Heart right ventricle (tissue), 16 donors: Measurements from ENCODE around the gene PLA2G4E. TPM values are rescaled to one million over a fixed set of nuclear protein-coding genes. Genes with fewer than 3 reads are reported as not detected.

Experiments
- ATAC-seq, 8 donors: fragments of 200-7000 bp; cut with Tn5 transposase; one replicate each; pipeline ENCODE4 v1.9.1; 2020; ENCODE audit warnings: mild to moderate bottlenecking in 8 of 8, moderate library complexity in 8 of 8, moderate number of reproducible peaks in 1 of 8
- DNase-seq, 2 donors: peaks; one replicate each; pipeline ENCODE4 v3.0.0-alpha.2; 2020
- H3K27ac ChIP-seq, 10 donors: fragments of 200-600 bp; sonication (generic) in 2 of 10; one replicate each; pipeline versions ENCODE4 v1.5.0 to v1.8.0; 2020 to 2022; ENCODE audit warnings: mild to moderate bottlenecking in 3 of 10
- H3K27me3 ChIP-seq, 7 donors: fragments of 200-600 bp; one replicate each; pipeline ENCODE4 v1.8.0; 2021 to 2022; ENCODE audit warnings: mild to moderate bottlenecking in 2 of 7
- H3K36me3 ChIP-seq, 9 donors: fragments of 200-600 bp; sonication (generic) in 1 of 9; one replicate each; pipeline versions ENCODE4 v1.5.0 to v1.8.0; 2020 to 2022; ENCODE audit warnings: mild to moderate bottlenecking in 2 of 9
- H3K4me1 ChIP-seq, 9 donors: fragments of 200-600 bp; sonication (generic) in 1 of 9; one replicate each; pipeline versions ENCODE4 v1.5.0 to v1.8.0; 2020 to 2022; ENCODE audit warnings: mild to moderate bottlenecking in 4 of 9
- H3K4me3 ChIP-seq, 10 donors: fragments of 200-600 bp; sonication (generic) in 2 of 10; one replicate each; pipeline versions ENCODE4 v1.5.0 to v1.8.0; 2020 to 2022; ENCODE audit warnings: mild to moderate bottlenecking in 7 of 10, moderate library complexity in 2 of 10
- H3K9me3 ChIP-seq, 11 donors: fragments of 200-600 bp in 10 of 11; sonication (generic) in 2 of 11; one replicate each; pipeline versions ENCODE4 v1.5.0 to v1.8.0; 2013 to 2022; ENCODE audit warnings: mild to moderate bottlenecking in 2 of 11, control low read depth in 1 of 11, moderate library complexity in 1 of 11
- CTCF ChIP-seq, 9 donors: fragments of 200-600 bp; sonication (generic) in 2 of 9; IDR thresholded peaks; one replicate each; pipeline versions ENCODE4 v1.5.0 to v1.8.0; 2021 to 2022; ENCODE audit warnings: antibody characterized with exemption in 9 of 9, mild to moderate bottlenecking in 5 of 9, moderate library complexity in 1 of 9
- WGBS, 2 donors: extraction: QIAGEN DNeasy Blood & Tissue Kit; methylation state at CpG; one replicate each; pipeline ENCODE4 v1.1.7; 2013; ENCODE audit warnings: inconsistent platforms in 1 of 2; 5-methylcytosine and 5-hydroxymethylcytosine counted together
- intact Hi-C, 10 donors: fragments of 100-400 bp; cut with DNase I; formaldehyde crosslinking; loops; one replicate each; pipeline versions ENCODE4 v1.11.1 to v1.14.2; 2022
- polyA plus RNA-seq, 2 donors: library from polyadenylated mRNA; stranded (reverse); fragments of 200-250 nt; gene quantifications; one replicate each; pipeline ENCODE4 v1.2.3, GENCODE V29; 2013
- total RNA-seq, 10 donors: library from RNA; stranded (reverse); fragmentation: NEBNext Ultra II Directional in 3 of 10; extraction: Animal tissue kit (Norgen Biotek cat#: 25700) in 3 of 10; gene quantifications; one replicate each; pipeline versions ENCODE4 v1.2.1 to v1.2.4, GENCODE V29; 2021 to 2023
- donor health status: Arrhythmogenic right ventricular cardiomyopathy.
- donor health status: ischemic (EF 13 %, LVEDD 7.1; RV severe dilation, severe dysfunction).
- donor health status: healthy with polysubstance abuse.
- donor health status: DM: no; HTN: yes; CAD: no.
- donor health status: DM: no; HTN: no; CAD: no.
- donor health status: ischemic (EF 25% LVEDD 6.9; RV normal size, moderate dysfunction).
- donor health status: ischemic (EF 25% LVEDD 5.7; RV mildly dilated, moderate dysfunction).
- donor health status: healthy.
- donor health status: DM: yes; HTN: yes; CAD: no.
- donor health status: Ischemic cardiomyopathy.
- donor health status: ischemic (EF 35%, LVEDD 5.7; RV mildly dilated, moderate dysfunction).
- donor health status: nonischemic (EF 11% LVEDD 7.7; RV severe dilation, severe dysfunction).
- donor health status: DM: yes; HTN: yes; CAD: no.
- donor health status: PGD.
- donor health status: ischemic (EF 29% LVEDD 5.4; RV normal size, mild dysfunction).
- donor health status: nonischemic (EF 23%, LVEDD 6.1; RV moderate dilation, normal function).

Gene PLA2G4E
- total and polyA plus RNA-seq, 12 donors, result 0.05 to 0.79 (median 0.07) TPM; not detected in 7

DNA sequence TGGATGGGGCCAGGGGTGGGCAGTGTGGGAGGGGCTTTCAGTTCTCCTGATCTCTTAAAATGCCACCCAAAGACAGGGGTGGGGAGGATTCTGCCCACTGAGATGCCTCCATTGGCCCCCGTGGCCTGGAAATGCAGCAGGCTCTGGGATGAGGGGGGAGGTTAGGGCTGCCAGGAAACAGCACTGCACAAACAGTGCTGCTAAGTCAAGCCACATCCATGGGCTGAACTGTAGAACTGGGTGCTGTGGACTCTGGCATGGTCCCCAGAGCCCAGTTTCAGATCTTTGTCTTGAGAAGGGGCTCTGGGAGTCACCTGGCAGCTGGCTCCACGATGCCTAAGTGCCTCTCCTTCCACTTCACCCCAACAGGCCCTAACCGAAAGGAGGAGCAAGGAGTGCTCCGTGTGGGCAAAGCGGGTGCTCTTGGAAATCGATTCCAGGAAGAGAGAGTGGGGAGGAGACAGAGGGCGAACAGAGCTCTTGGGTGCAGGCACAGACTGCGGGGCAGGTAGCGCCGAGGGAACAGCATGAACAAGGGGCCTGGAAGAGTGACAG lies 7.8 kb downstream of the PLA2G4E start:
- no peaks in the 10 kb centered on the region for H3K27me3 ChIP-seq
- TF ChIP-seq CTCF (IDR thresholded peaks at IDR 0.05), result no peak
- intact Hi-C loops, result no loop called here
- peaks cover 0 to 5% (median 0%) of the 10 kb centered on the region in 9 donors for H3K4me1 ChIP-seq
- 90 to 93% methylated on average over 10 of the region's 10 CpGs for WGBS, 2 donors
- H3K9me3 ChIP-seq, result no peaks in the 10 kb centered on the region
- DNase-seq (no peak), ATAC-seq (no peak)
- no peak overlapping the region for H3K4me3 ChIP-seq
- H3K27ac ChIP-seq, result no peak overlapping the region
- H3K36me3 ChIP-seq, result no peaks in the 10 kb centered on the region

- no peak for DNase-seq
- H3K4me3 ChIP-seq, result no peak overlapping the region
- peaks cover 0 to 5% (median 0%) of the 10 kb centered on the region in 9 donors for H3K4me1 ChIP-seq
- H3K27me3 ChIP-seq, result no peaks in the 10 kb centered on the region
- H3K36me3 ChIP-seq, result no peaks in the 10 kb centered on the region
- intact Hi-C loops, result no loop called here
- H3K9me3 ChIP-seq, result peaks cover 0 to 2% (median 0%) of the 10 kb centered on the region in 11 donors
- no peak for ATAC-seq
- TF ChIP-seq CTCF (IDR thresholded peaks at IDR 0.05), result no peak
- H3K27ac ChIP-seq, result no peak overlapping the region
- WGBS, 2 donors, result 62 to 74% methylated on average over 2 of the region's 2 CpGs
Observed at GRCh38 chr15:42012241-42012640, 8.6 kb downstream of the PLA2G4E start.

DNA sequence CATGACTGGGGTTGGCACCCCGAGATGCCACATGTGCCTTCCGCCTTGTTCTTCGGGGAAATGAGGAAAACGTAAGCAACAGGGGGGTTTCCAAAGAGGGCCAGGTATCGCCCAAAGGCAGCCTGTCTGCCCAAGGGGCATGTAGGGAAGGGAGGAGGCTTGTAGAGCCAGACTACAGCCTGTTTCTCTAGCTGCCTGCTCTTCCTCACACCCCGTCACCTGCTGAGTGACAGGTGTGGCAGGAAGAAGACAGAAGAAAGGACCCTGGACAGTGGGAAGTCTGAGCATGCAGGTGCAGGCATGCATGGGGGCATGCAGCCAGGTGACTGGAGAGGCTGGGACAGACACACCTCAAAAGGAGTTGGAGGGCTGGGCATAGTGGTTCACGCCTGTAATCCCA lies 9.8 kb downstream of the PLA2G4E start:
- no peak overlapping the region for H3K27ac ChIP-seq
- H3K27me3 ChIP-seq, result no peaks in the 10 kb centered on the region
- DNase-seq, result no peak
- H3K36me3 ChIP-seq, result no peaks in the 10 kb centered on the region
- ATAC-seq, result no peak
- WGBS, 2 donors, result 92 to 93% methylated on average over 7 of the region's 7 CpGs
- TF ChIP-seq CTCF (IDR thresholded peaks at IDR 0.05), result no peak
- intact Hi-C loops, result no loop called here
- peaks cover 0 to 5% (median 0%) of the 10 kb centered on the region in 9 donors for H3K4me1 ChIP-seq
- H3K4me3 ChIP-seq, result no peak overlapping the region
- H3K9me3 ChIP-seq, result peaks cover 0 to 6% (median 0%) of the 10 kb centered on the region in 11 donors

GRCh38 chr15:42010434-42010833 lies 10.4 kb downstream of the PLA2G4E start:
- Histone ChIP-seq H3K4me3 (no peak overlapping the region), H3K36me3 (no peaks in the 10 kb centered on the region), H3K9me3 (peaks cover 0 to 6% (median 0%) of the 10 kb centered on the region in 11 donors), H3K27me3 (no peaks in the 10 kb centered on the region), H3K4me1 (peaks cover 0 to 5% (median 0%) of the 10 kb centered on the region in 9 donors), H3K27ac (no peak overlapping the region)
- WGBS, 2 donors, result 69 to 75% methylated on average over 1 of the region's 1 CpG
- DNase-seq (no peak), ATAC-seq (no peak)
- intact Hi-C loops, result no loop called here
- no peak for TF ChIP-seq CTCF (IDR thresholded peaks at IDR 0.05)
